Heart left ventricle (tissue), 13 donors: ENCODE measurements around the gene GALNT2.

Source experiments
- CTCF ChIP-seq, 12 donors: fragments of 200-600 bp; sonication (generic) in 4 of 12; IDR thresholded peaks; one replicate each; pipeline versions ENCODE4 v1.5.0 to v1.8.0; 2018 to 2022; ENCODE audit warnings: antibody characterized with exemption in 12 of 12, mild to moderate bottlenecking in 5 of 12
- POLR2A ChIP-seq, 2 donors: fragments of 450-650 bp; IDR thresholded peaks; one replicate each; pipeline ENCODE4 v1.6.1; 2017; ENCODE audit warnings: antibody characterized with exemption in 2 of 2, mild to moderate bottlenecking in 2 of 2, moderate library complexity in 2 of 2
- donor health status: ischemic (EF 13 %, LVEDD 7.1; RV severe dilation, severe dysfunction).
- donor health status: DM: no; HTN: yes; CAD: no.
- donor health status: DM: no; HTN: no; CAD: no.
- donor health status: ischemic (EF 25% LVEDD 6.9; RV normal size, moderate dysfunction).
- donor health status: ischemic (EF 25% LVEDD 5.7; RV mildly dilated, moderate dysfunction).
- donor health status: ischemic (EF 35%, LVEDD 5.7; RV mildly dilated, moderate dysfunction).
- donor health status: nonischemic (EF 11% LVEDD 7.7; RV severe dilation, severe dysfunction).
- donor health status: DM: yes; HTN: yes; CAD: no.
- donor health status: PGD.
- donor health status: ischemic (EF 29% LVEDD 5.4; RV normal size, mild dysfunction).
- donor health status: nonischemic (EF 23%, LVEDD 6.1; RV moderate dilation, normal function).

- no peak for TF ChIP-seq CTCF (IDR thresholded peaks at IDR 0.05)
- no peak for TF ChIP-seq POLR2A (IDR thresholded peaks at IDR 0.05)
Observed at GRCh38 chr1:230235876-230236275, 168.8 kb downstream of the GALNT2 start.
